ENCODE data around the gene LDLRAD4.
A peak's percentile ranks its signal among the peaks of the same experiment; 100 is the strongest.

LDLRAD4 gene

DNA sequence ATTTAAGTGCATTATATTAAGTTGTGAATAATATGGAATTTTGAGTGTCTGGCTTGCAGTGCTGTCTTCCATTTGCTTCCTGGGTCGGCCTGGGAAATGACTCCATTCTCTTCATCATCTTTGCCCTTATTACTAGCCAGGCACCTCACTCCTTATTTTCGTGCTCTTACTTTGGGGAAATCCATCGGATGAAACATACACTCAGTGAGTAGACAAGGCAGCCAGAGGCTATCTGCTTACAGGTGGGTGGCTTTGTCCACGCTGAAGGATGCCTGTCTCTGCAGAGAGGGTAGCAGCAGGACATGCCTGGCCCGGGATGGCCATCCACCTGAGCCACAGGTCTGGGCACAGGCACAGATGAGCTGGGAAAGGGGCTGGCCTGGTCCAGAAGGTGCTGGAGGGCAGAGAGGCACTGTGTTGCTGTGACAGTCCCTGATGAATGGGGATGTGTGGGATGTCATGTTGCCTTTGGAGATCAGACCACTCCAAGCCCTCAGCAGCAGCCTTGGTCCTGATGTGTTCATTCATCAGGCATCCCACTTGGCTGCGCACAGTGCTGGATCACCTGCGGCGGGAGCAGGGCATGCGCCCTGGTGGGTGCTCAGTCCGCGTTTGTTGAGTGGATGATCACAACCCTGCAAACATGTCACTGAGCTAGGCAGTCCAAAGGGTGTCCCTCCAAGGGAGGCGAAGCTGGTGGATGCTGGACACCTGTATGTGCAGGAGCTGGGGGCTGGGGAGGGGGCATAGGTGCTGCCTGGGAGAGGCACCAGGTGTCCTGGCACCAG is 236.0 kb downstream of the LDLRAD4 start:
- H3K9me3 Mint-ChIP-seq, result no peaks in the 10 kb centered on the region
- peaks cover 6% of the 10 kb centered on the region for H3K36me3 Mint-ChIP-seq
- H3K4me3 Mint-ChIP-seq, result no peak overlapping the region
- no peaks in the 10 kb centered on the region for H3K27me3 Mint-ChIP-seq
- peaks cover 44% of the 10 kb centered on the region for H3K4me1 Mint-ChIP-seq
- no peak overlapping the region for H3K27ac Mint-ChIP-seq

DNA sequence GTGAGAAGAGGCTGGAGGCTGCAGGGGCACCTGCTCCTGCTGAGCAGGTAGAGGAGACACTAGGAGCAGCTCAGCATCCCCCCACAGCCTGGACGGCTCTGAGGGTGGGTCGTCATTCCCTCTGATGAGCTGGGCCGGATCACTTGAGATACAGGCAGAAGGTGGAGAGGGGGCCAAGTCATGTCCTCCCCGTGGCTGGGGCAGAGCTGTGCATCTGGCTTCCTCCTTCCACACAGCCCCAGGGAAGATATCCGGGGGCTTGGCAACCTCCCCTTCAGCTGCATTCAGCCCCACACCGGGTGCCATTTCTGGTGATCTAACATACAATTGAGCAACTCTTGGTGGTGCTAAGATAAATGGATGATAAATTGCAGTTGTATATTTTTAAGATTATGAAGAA is 236.9 kb downstream of the LDLRAD4 start:
- peaks cover 36% of the 10 kb centered on the region for H3K4me1 Mint-ChIP-seq
- H3K27me3 Mint-ChIP-seq, result no peaks in the 10 kb centered on the region
- H3K27ac Mint-ChIP-seq, result no peak overlapping the region
- H3K9me3 Mint-ChIP-seq, result no peaks in the 10 kb centered on the region
- H3K36me3 Mint-ChIP-seq, result peaks cover 4% of the 10 kb centered on the region
- H3K4me3 Mint-ChIP-seq, result no peak overlapping the region

DNA sequence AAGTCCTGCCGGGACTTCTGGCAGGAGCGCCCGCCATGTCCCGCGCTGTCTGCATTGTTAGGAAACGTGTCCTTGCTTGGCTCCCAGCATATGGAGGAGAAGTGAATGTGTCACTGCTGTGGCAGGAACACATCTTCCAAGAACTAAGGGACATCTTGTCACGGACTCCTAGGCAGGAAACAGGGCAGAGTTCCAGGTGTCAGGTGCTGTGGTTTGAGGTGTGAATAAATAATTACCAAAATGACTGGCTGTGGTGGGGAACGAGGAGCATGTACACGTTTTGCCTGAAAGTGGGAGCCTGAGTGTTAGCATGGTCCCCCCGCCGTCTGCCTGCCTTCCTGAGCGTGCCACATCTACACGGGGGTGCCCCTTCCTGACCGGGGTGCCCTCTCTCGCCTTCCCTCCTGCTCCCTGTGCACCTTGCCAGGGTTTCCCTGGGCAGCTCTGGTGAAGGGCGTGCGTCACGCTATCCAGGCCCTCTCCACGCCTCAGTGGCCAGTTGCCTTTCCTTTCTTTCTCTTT is 237.5 kb downstream of the LDLRAD4 start:
- Mint-ChIP-seq H3K9me3 (no peaks in the 10 kb centered on the region), H3K36me3 (peaks cover 5% of the 10 kb centered on the region), H3K4me1 (peaks cover 37% of the 10 kb centered on the region), H3K27ac (peak overlapping the region; percentile 70), H3K4me3 (peak overlapping the region; percentile 42), H3K27me3 (no peaks in the 10 kb centered on the region)

DNA sequence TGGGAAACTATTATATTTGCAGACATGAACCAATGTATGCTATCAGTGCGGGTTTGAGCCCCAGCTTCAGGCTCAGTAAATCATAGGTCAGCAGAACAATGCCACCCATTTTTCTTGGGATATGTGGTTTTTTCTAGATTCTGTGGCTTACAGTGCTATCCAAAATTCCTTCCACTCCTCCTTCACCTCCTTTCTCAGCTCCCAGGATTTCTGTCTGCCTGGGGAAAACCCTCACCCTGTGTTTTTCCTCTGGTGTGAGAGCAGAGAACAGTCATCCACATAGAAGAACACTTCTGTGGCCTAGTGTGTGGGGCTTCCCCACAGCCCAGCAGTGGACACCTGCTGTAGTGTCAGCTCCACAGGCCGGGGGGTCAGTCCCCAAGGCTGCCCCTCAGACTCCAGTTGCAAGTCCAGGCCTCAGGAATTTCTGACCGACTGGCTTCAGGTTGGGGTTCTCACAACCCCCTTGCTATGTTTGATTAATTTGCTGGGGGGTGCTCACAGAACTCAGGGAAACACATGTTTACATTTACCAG is 238.2 kb downstream of the LDLRAD4 start:
- Mint-ChIP-seq H3K27me3 (no peaks in the 10 kb centered on the region), H3K36me3 (peaks cover 7% of the 10 kb centered on the region), H3K4me3 (no peak overlapping the region), H3K9me3 (no peaks in the 10 kb centered on the region), H3K27ac (peak overlapping the region; percentile 47), H3K4me1 (peaks cover 45% of the 10 kb centered on the region)

DNA sequence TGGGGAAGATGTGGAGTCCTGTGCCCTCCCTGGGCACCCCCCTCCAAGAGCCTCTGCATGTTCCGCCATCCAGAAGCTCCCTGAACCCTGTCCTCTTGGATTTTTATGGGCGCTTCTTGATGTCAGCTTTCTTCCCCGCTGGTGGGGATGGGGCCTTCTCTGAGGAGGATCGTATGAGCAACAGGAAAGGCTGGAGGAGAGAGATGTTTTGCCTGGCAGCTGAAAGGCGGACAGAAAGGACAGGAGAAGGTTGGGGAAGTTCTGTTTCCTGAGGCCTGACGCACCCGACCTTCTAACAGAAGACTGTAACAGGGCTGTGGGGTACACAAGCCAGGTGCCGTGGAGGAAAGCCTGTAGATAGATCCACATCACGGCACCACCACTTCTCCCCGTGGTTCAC is 238.8 kb downstream of the LDLRAD4 start:
- H3K27ac Mint-ChIP-seq, result no peak overlapping the region
- H3K4me3 Mint-ChIP-seq, result no peak overlapping the region
- peaks cover 7% of the 10 kb centered on the region for H3K36me3 Mint-ChIP-seq
- H3K9me3 Mint-ChIP-seq, result no peaks in the 10 kb centered on the region
- peaks cover 50% of the 10 kb centered on the region for H3K4me1 Mint-ChIP-seq
- H3K27me3 Mint-ChIP-seq, result no peaks in the 10 kb centered on the region

DNA sequence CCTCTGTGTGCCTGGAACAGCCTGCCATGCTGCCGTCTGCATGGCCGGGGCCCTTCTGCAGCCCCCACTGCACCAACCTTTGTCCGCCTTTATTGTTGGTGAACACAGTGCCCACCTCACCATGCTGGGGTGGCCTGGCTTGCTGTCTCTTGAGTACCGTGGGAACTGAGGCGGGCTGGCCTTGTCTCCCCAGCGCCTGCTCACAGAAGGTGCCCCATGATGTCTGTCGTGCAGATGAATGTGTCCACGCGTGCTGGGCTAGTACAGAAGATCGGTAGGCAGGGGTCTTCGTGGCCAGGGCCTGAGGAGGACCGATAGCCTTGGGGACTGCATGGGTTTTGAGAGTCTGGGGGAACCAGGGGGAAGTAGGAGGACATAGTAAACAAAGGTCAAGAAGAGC is 242.4 kb downstream of the LDLRAD4 start:
- Mint-ChIP-seq H3K4me3 (no peak overlapping the region), H3K4me1 (peaks cover 63% of the 10 kb centered on the region), H3K27me3 (no peaks in the 10 kb centered on the region), H3K36me3 (peaks cover 7% of the 10 kb centered on the region), H3K27ac (peak overlapping the region; percentile 48), H3K9me3 (no peaks in the 10 kb centered on the region)

DNA sequence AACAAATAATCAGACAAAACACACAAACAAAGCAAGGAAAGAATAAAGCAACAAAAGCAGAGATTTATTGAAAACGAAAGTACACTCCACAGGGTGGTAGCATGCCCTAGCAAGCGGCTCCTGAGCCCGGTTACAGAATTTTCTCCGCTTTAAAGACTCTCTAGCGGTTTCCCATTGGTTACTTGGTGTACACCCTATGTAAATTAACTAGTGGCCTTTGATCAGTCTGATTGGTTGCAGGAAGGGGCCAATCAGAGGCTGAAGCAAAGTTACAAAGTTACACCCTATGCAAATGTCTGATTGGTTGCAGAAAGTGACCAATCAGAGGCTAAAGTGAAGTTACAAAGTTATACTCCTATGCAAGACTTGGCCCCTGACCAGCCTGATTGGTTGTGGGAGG is 242.9 kb downstream of the LDLRAD4 start:
- H3K9me3 Mint-ChIP-seq, result peaks cover 3% of the 10 kb centered on the region
- no peak overlapping the region for H3K4me3 Mint-ChIP-seq
- peaks cover 9% of the 10 kb centered on the region for H3K36me3 Mint-ChIP-seq
- H3K27ac Mint-ChIP-seq, result no peak overlapping the region
- no peaks in the 10 kb centered on the region for H3K27me3 Mint-ChIP-seq
- H3K4me1 Mint-ChIP-seq, result peaks cover 62% of the 10 kb centered on the region

DNA sequence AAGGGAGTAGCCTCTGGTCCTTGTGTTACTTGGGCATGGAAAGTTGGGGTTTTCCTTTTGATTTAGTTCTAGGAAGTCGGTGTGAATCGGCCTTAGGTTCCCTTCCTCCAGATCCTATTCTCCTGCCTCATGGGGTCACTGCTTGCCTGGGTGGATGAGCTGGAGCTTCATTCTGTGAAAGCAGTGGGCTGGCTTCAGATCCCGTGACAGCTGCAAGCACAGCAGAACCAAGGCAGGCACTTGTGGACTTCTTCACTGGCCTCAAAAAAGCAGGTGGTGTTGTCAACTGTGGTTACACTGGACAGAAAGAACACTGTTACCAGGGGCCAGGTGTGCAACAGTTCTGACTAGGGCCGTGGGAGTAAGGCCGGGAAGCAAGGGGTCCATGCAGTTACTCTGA is 243.4 kb downstream of the LDLRAD4 start:
- Mint-ChIP-seq H3K4me3 (no peak overlapping the region), H3K9me3 (peaks cover 7% of the 10 kb centered on the region), H3K4me1 (peaks cover 62% of the 10 kb centered on the region), H3K27me3 (no peaks in the 10 kb centered on the region), H3K27ac (peak overlapping the region; percentile 38), H3K36me3 (peaks cover 12% of the 10 kb centered on the region)

DNA sequence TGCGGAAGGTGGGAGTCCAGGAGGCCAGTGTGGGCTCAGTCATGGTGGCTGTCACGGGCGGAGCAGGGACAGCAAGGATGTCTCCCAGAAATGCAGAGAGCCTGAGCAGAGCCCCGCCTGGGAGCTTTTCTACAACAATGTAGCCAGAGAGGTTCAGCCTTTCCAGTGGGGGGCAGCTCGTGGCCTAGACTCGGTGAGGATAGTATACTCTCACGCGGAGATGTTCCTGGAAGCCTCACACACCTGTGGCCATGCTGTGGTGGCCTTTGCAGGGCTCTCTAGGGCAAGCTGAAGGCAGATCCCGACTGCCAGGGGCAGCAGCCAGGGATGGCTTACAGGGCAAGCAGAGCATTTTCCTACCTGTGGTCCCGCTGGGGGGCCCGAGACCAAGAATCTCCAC is 244.1 kb downstream of the LDLRAD4 start:
- no peak overlapping the region for H3K4me3 Mint-ChIP-seq
- H3K36me3 Mint-ChIP-seq, result peaks cover 18% of the 10 kb centered on the region
- peak overlapping the region; percentile 38 for H3K27ac Mint-ChIP-seq
- peaks cover 15% of the 10 kb centered on the region for H3K9me3 Mint-ChIP-seq
- peaks cover 67% of the 10 kb centered on the region for H3K4me1 Mint-ChIP-seq
- H3K27me3 Mint-ChIP-seq, result no peaks in the 10 kb centered on the region

DNA sequence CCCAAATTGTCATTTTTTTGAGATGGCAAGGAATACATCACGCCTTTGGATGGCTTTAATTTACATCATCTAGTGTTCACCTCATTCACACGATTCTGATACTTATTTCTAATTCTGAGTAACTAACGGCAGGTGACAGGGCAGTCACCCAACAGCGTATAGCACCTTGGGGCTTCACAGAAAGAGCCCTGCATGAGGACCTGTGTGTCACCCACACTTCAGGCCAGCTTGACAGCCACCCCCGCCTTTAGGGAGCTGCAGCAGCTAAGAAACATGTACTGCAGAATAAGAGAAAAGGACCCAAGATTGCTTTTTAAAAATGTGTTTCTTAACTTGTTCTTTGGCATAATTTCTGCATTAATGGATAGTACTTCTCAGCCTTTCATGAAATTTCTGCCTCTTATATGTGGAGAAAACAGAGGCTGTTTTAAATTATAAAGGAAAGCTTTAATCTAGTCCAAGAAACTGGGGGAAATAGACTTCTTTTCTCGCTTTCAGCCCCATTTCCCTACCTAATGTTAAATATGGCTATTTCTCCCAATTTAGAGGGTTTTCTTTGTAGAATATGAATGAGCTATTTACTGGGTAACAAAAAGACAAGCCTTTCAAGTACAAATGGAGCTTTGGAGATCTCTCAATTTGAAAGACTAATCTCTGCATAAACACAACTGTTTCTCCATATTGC is 245.1 kb downstream of the LDLRAD4 start:
- Mint-ChIP-seq H3K4me1 (peaks cover 70% of the 10 kb centered on the region), H3K9me3 (peaks cover 17% of the 10 kb centered on the region), H3K27ac (peak overlapping the region; percentile 94), H3K36me3 (peaks cover 17% of the 10 kb centered on the region), H3K27me3 (no peaks in the 10 kb centered on the region), H3K4me3 (peak overlapping the region; percentile 11)

DNA sequence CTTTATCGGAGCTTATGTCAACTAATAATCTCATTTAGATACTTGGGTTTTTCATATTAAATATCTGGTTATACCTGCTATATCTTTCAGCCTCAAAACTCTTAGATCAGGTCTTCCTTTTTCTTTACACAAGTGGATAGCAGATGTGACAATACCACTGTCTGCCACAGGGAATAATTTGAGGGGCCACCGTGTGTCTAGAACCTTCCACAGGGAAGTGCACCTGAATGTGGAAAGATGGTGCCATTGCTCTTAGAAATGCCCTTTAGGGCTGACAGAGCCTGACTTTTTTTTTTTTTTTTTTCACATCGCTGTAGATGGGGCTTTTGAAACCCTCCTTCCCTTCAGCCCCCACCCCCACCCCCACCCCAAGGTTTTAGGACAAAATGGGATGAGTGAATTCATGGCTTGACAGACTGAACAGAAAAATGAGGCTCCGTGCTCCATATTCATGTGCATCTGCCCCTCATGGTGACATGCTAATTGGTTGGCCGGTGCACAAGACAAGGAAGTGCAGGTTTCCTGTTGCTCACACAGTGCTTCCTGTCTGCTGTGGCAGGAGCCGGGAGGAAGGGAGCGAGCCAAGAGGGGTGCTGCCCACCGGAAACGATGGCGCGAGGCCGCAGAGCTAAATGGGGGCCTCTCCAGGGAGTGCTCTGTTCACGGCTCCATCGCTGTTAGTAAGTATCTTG is 246.0 kb downstream of the LDLRAD4 start:
- H3K36me3 Mint-ChIP-seq, result peaks cover 21% of the 10 kb centered on the region
- H3K27ac Mint-ChIP-seq, result peak overlapping the region; percentile 94
- H3K4me3 Mint-ChIP-seq, result peak overlapping the region; percentile 93
- H3K9me3 Mint-ChIP-seq, result peaks cover 17% of the 10 kb centered on the region
- H3K4me1 Mint-ChIP-seq, result peaks cover 78% of the 10 kb centered on the region
- no peaks in the 10 kb centered on the region for H3K27me3 Mint-ChIP-seq

DNA sequence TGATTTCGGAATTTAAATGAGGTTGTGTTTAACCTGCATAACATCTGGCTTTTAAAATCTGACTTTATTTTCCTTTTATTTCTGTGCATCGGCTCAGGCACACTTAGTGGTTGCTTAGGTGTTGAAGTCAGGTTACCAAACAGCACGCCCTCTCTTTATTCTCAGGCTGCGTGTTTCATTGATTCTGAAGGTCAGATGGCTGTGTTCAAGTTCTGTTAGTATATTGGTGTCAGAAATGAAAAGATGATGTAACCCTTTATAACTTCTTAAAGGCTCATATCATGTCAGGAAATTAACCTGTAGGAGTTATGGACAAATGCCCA is 246.5 kb downstream of the LDLRAD4 start:
- H3K27ac Mint-ChIP-seq, result peak overlapping the region; percentile 94
- H3K4me1 Mint-ChIP-seq, result peaks cover 82% of the 10 kb centered on the region
- H3K36me3 Mint-ChIP-seq, result peaks cover 22% of the 10 kb centered on the region

DNA sequence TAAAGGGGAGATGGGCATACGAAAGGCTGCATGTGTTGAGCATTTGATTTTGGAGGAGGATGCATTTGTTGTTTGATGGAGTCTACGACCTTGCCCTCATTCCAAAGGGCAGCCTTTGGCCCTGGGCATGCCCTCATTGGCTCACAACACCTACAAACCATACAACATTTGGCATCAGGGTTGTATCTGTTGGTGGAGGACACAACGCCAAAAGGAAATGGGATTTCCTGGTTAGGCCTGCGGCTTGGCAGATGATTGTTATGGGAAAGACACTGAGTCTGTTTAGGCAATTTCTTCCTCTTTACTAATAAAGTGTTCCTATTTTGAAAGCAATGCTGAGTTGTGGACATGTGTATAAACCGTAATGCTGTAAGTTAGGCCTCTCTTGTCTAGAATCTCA is 246.9 kb downstream of the LDLRAD4 start:
- no peaks in the 10 kb centered on the region for H3K27me3 Mint-ChIP-seq
- peaks cover 85% of the 10 kb centered on the region for H3K4me1 Mint-ChIP-seq
- H3K9me3 Mint-ChIP-seq, result peaks cover 17% of the 10 kb centered on the region
- peaks cover 22% of the 10 kb centered on the region for H3K36me3 Mint-ChIP-seq
- H3K27ac Mint-ChIP-seq, result peak overlapping the region; percentile 94
- peak overlapping the region; percentile 93 for H3K4me3 Mint-ChIP-seq

More for the DNA sequence above, 246.5 kb downstream of the LDLRAD4 start:
- peak overlapping the region; percentile 93 for H3K4me3 Mint-ChIP-seq
- H3K27me3 Mint-ChIP-seq, result no peaks in the 10 kb centered on the region
- peaks cover 17% of the 10 kb centered on the region for H3K9me3 Mint-ChIP-seq

DNA sequence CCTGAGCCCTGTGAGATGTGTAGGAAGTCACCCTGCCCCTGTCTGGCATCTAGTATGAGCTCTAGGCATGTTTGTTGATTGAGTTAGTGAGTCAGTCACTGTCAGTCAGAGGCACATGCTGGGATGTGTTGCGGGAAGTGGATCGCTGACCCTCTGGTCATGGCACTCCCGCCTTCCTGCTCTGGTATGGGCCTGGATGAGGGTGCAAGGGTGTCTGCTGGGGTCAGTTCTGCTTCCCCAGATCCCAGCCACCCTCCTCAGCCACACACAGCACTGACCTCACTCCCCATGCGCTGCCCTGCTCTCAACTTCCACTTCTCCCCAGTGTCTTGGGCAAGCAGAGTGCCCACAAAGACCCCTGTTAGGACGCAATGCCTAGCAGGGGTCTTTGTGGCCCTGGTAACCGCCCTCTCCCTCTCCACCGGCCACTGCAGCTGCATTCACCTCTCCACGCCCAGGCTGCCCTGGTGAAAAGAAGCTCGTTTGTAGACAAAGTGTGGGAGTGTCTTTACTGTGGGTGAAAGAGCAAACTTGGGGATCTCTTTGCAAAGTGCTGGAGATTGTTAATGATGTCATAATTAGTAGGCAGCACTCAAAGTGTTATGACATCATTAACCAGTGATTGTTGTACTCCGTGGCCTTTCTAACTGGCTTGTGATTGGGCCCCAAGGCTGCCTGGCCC is 252.1 kb downstream of the LDLRAD4 start:
- no peaks in the 10 kb centered on the region for H3K27me3 Mint-ChIP-seq
- no peak overlapping the region for H3K4me3 Mint-ChIP-seq
- peaks cover 72% of the 10 kb centered on the region for H3K4me1 Mint-ChIP-seq
- peaks cover 17% of the 10 kb centered on the region for H3K9me3 Mint-ChIP-seq
- H3K36me3 Mint-ChIP-seq, result peaks cover 35% of the 10 kb centered on the region
- peak overlapping the region; percentile 67 for H3K27ac Mint-ChIP-seq

DNA sequence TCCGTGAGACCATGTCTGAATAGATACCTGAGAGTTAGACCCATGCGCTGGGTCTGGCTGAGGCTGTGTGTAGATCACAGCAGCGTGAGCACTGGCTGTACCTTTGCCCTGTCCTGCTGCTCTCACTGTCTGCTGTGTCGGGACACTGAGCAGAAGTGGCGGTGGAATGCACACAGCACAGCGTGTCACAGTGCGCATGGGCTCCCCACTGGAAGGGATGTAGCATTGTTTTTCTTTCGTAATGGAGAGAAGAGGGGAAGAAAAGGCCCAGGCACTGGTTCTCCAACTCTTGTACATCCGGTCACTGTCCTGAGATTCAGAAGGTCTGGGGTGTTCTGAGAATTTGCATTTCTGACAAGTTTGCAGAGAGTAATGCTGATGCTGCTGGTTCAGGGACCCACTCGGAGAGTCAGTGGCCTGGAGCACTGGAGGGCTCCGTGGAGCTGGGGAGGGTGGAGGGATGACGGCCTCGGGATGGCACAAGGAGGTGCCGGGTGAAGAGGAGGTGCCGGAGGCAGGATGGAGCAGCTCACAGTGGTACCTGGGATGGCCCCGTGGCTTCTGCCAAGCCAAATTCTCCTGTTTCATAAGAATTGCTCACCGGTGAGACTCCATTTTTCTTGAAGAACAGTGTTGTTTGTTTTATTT is 252.8 kb downstream of the LDLRAD4 start:
- peaks cover 71% of the 10 kb centered on the region for H3K4me1 Mint-ChIP-seq
- peak overlapping the region; percentile 67 for H3K27ac Mint-ChIP-seq
- peaks cover 16% of the 10 kb centered on the region for H3K9me3 Mint-ChIP-seq
- H3K4me3 Mint-ChIP-seq, result no peak overlapping the region
- H3K27me3 Mint-ChIP-seq, result no peaks in the 10 kb centered on the region
- H3K36me3 Mint-ChIP-seq, result peaks cover 37% of the 10 kb centered on the region
